ENCODE data around the gene HEG1.

DNA sequence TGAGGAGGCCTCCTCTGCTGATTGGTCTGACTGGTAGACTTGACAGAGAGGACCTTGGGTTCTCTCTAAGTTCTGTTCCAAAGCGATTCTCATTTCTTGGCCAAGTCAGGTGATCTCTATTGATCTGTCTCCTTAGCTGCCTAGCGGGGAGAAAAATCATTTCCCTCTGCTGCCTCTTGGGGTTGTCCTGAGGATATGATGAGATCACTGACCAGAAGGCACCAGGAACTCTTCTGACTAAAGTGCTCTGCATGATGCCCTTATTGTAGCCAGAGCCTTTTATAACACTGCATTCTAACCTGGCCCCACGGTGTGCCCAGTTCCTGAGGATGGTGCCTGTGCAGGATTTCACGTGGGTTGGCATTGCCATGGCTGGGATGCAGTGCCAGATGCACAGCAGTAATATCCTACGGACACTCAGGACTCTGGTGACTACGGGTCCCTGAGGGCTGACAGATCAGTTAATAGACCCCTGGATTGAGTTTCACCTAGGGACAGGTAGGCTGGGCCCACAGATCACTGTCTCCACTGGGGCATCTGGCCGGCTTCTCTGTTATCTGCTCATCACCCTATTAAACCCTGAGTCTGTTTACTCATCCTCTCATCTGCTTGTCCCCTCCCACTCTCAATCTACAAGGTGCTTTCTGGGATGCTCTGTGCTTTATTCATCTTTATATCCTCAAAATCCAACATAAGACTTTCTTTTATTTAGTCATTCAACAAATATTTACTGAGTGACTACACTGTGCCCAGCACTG lies 3.9 kb upstream of the HEG1 start:
- TF ChIP-seq, protein P1, sequence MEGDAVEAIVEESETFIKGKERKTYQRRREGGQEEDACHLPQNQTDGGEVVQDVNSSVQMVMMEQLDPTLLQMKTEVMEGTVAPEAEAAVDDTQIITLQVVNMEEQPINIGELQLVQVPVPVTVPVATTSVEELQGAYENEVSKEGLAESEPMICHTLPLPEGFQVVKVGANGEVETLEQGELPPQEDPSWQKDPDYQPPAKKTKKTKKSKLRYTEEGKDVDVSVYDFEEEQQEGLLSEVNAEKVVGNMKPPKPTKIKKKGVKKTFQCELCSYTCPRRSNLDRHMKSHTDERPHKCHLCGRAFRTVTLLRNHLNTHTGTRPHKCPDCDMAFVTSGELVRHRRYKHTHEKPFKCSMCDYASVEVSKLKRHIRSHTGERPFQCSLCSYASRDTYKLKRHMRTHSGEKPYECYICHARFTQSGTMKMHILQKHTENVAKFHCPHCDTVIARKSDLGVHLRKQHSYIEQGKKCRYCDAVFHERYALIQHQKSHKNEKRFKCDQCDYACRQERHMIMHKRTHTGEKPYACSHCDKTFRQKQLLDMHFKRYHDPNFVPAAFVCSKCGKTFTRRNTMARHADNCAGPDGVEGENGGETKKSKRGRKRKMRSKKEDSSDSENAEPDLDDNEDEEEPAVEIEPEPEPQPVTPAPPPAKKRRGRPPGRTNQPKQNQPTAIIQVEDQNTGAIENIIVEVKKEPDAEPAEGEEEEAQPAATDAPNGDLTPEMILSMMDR (conservative IDR thresholded peaks at IDR 0.05): no peak; the same call in 1 of the 2 replicates
- TF ChIP-seq ZFX (IDR thresholded peaks at IDR 0.05): no peak

Measured in C4-2B (cell line).